Uterus (tissue), 4 donors: ENCODE measurements around the gene MAP7D2. TPM values are rescaled to one million over a fixed set of nuclear protein-coding genes. Genes with fewer than 3 reads are reported as not detected.

Experiments used
- DNase-seq, 2 donors: peaks; one replicate each; pipeline ENCODE4 v3.0.0-alpha.2; 2019 to 2020
- H3K27ac ChIP-seq, 2 donors: fragments of 200-600 bp; sonication (generic); 1 replicate in 1 of 2; 2 replicates in 1 of 2; pipeline ENCODE4 v1.5.1; 2016 to 2018
- H3K27me3 ChIP-seq, 2 donors: fragments of 200-600 bp; sonication (generic); one replicate each; pipeline ENCODE4 v1.5.1; 2018 to 2019; ENCODE audit warnings: control low read depth in 1 of 2
- H3K36me3 ChIP-seq, 2 donors: fragments of 200-600 bp; sonication (generic); one replicate each; pipeline ENCODE4 v1.5.1; 2019; ENCODE audit warnings: control low read depth in 1 of 2
- H3K4me1 ChIP-seq, 2 donors: fragments of 200-600 bp; sonication (generic); one replicate each; pipeline ENCODE4 v1.5.1; 2018 to 2019; ENCODE audit warnings: control low read depth in 1 of 2
- H3K4me3 ChIP-seq, 2 donors: fragments of 200-600 bp; sonication (generic); 1 replicate in 1 of 2; 2 replicates in 1 of 2; pipeline ENCODE4 v1.5.1; 2018 to 2019; ENCODE audit warnings: mild to moderate bottlenecking in 1 of 2
- H3K9me3 ChIP-seq, 2 donors: fragments of 200-600 bp; sonication (generic); one replicate each; pipeline ENCODE4 v1.5.1; 2019; ENCODE audit warnings: control low read depth in 1 of 2
- POLR2A ChIP-seq, 2 donors: fragments of 450-650 bp; IDR thresholded peaks; one replicate each; pipeline ENCODE4 v1.6.1; 2016; ENCODE audit warnings: antibody characterized with exemption in 2 of 2, mild to moderate bottlenecking in 1 of 2, moderate library complexity in 1 of 2
- intact Hi-C: fragments of 100-400 bp; cut with DNase I; formaldehyde crosslinking; loops from one replicate; pipeline ENCODE4 v1.15.1; 2023; ENCODE audit warnings: low total_unique reads
- total RNA-seq, 4 donors: library from RNA; depleted of rRNA in 3 of 4; stranded (reverse); fragments of >200 nt in 3 of 4; gene quantifications; one replicate each; pipeline versions ENCODE4 v1.1.0 to v1.2.4, GENCODE V29; 2014 to 2023
- TF ChIP-seq, protein P1 (sequence below), 4 experiments: fragments of 200-600 bp in 2 of 4; fragments of 450-650 bp in 2 of 4; sonication (generic) in 2 of 4; IDR thresholded peaks; one replicate each; pipeline ENCODE4 v1.5.1; 2016 to 2019; ENCODE audit warnings: antibody characterized with exemption in 4 of 4, mild to moderate bottlenecking in 2 of 4, moderate library complexity in 1 of 4
- donor health status: DM: yes; HTN: yes; CAD: no.

MAP7D2 gene
- total RNA-seq, 4 donors from 2014 or later, result 0.55 to 1.2 (median 0.88) TPM; not detected in 1

DNA sequence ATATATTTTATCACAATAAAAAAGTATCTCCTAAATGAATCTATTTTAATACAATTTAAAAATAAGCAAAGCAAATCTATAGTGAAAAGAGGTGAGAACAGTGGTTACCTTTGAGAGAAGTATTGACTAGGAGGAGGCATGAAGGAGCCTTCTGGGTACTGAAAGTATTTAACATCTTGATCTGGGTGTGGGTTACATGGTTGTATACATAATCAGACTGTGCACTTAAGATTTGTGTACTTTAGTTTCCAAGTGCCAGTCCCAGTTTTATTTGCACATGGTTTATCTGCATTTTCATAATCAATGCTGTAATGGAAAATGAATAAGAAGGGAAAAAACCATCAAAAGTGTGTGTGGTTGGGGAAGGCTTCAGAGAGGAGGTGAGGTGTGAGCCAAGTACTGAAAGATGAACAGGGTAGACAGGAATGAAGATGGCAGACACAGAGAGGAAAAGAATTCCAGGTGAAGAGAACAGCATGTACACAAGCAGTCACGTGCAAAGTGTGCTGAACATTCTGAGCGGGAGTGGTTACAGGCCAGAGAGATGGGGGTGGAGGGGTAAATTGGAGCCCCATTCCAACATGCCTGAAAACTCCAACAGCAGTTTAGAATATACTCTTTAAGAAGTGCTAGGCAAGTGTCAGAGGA lies 14.6 kb downstream of the MAP7D2 start:
- TF ChIP-seq POLR2A (IDR thresholded peaks at IDR 0.05), result no peak
- TF ChIP-seq, protein P1, sequence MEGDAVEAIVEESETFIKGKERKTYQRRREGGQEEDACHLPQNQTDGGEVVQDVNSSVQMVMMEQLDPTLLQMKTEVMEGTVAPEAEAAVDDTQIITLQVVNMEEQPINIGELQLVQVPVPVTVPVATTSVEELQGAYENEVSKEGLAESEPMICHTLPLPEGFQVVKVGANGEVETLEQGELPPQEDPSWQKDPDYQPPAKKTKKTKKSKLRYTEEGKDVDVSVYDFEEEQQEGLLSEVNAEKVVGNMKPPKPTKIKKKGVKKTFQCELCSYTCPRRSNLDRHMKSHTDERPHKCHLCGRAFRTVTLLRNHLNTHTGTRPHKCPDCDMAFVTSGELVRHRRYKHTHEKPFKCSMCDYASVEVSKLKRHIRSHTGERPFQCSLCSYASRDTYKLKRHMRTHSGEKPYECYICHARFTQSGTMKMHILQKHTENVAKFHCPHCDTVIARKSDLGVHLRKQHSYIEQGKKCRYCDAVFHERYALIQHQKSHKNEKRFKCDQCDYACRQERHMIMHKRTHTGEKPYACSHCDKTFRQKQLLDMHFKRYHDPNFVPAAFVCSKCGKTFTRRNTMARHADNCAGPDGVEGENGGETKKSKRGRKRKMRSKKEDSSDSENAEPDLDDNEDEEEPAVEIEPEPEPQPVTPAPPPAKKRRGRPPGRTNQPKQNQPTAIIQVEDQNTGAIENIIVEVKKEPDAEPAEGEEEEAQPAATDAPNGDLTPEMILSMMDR (IDR thresholded peaks at IDR 0.05), result no peak
- H3K36me3 ChIP-seq, result no peaks in the 10 kb centered on the region
- H3K9me3 ChIP-seq, result no peaks in the 10 kb centered on the region
- no peak overlapping the region for H3K27ac ChIP-seq
- H3K4me3 ChIP-seq, result no peak overlapping the region
- H3K4me1 ChIP-seq, result no peaks in the 10 kb centered on the region
- no peaks in the 10 kb centered on the region for H3K27me3 ChIP-seq
- DNase-seq, result no peak
- intact Hi-C loops, result no loop called here

DNA sequence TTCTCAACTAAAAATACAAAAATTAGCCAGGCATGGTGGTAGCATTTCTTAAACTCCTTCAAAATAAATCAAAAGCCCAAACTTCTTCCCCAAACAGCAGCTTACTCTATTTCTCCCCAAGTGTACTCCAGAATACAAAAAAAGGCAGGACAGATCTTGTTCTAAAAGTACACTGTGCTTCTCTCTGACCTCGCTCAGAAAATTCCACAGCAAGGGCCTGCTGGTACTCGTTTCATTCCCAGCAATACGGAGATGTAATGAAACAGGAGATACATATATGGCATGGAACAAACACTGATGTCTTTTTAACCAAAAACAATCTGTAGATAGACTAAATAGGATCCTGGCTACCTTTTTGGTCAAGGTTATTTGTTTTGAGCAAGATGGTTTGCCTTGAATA lies 25.2 kb downstream of the MAP7D2 start:
- Histone ChIP-seq H3K36me3 (no peaks in the 10 kb centered on the region), H3K9me3 (no peaks in the 10 kb centered on the region), H3K27me3 (no peaks in the 10 kb centered on the region), H3K4me1 (no peaks in the 10 kb centered on the region), H3K4me3 (no peak overlapping the region), H3K27ac (no peak overlapping the region)
- no peak for DNase-seq
- intact Hi-C loops, result no loop called here
- TF ChIP-seq, protein P1 (IDR thresholded peaks at IDR 0.05), result no peak
- TF ChIP-seq POLR2A (IDR thresholded peaks at IDR 0.05), result no peak

DNA sequence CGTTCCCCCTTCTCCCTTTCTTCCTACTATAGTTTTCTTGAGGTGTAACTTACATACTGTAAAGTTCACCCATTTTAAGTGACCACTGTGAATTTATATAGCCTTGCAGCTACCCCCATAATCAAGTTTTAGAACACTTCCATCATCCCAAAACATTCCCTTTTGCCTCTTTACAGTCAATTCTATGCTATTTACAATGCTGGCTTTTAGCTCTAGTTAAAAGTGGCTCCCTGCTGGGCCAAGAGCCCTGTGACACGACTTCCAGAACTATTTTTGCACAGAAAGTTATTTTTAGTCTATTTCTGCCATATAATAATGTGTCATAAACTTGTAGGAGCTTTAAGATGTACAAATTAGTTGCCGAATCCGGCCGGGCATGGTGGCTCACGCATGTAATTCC lies 26.9 kb downstream of the MAP7D2 start:
- H3K9me3 ChIP-seq, result no peaks in the 10 kb centered on the region
- H3K36me3 ChIP-seq, result no peaks in the 10 kb centered on the region
- H3K27ac ChIP-seq, result no peak overlapping the region
- no peaks in the 10 kb centered on the region for H3K4me1 ChIP-seq
- H3K4me3 ChIP-seq, result no peak overlapping the region
- H3K27me3 ChIP-seq, result no peaks in the 10 kb centered on the region
- TF ChIP-seq, protein P1 (IDR thresholded peaks at IDR 0.05), result no peak
- TF ChIP-seq POLR2A (IDR thresholded peaks at IDR 0.05), result no peak
- intact Hi-C loops, result no loop called here
- no peak for DNase-seq

DNA sequence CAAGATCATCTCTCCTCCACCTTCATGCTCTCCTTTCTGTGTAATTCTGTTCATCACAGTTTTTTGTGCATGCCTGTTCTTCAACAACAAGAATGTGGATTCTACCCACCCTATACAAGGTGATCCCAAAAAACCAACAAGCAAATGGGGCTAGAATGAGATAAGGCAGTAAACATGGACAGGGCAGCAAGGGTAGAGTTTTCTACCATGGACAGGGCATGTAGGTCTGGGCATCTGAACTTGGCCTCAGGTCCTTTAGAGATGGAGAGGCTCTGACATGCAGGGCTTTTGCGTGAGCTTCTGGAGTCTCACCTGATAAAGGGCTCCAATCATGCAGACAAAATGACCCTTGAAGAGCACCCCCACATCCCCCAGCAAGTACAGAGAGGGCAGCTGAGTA lies 36.4 kb downstream of the MAP7D2 start:
- H3K27me3 ChIP-seq, result no peaks in the 10 kb centered on the region
- H3K36me3 ChIP-seq, result no peaks in the 10 kb centered on the region
- TF ChIP-seq, protein P1 (IDR thresholded peaks at IDR 0.05), result no peak
- no peak for TF ChIP-seq POLR2A (IDR thresholded peaks at IDR 0.05)
- intact Hi-C loops, result no loop called here
- H3K27ac ChIP-seq, result no peak overlapping the region
- H3K4me3 ChIP-seq, result no peak overlapping the region
- H3K4me1 ChIP-seq, result no peaks in the 10 kb centered on the region
- H3K9me3 ChIP-seq, result no peaks in the 10 kb centered on the region
- no peak for DNase-seq

DNA sequence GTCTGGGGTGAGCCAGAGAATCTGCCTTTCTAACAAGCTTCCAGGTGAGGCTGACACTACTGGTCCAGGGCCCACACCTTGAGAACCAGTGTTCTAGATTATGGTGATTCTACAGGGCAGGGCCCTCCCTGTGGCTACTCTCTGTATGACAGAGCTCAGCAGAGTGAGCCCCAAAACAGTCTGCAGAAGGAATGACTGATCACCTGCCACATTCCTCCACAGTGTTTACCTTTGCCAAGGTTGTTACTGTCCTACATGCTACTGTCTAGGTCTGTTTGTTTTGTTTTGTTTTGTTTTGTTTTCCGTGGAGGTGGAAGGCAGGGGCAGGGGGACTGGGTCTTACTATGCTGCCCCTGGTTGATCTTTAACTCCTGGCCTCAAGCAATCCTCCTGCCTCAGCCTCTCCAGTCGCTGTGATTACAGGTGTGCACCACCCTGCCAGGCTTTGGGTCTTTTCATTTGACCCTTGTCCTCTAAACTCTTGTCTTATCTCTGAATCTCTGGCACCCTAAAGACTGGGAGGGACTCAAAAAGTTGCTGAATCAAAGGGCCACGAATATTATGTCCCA lies 45.1 kb downstream of the MAP7D2 start:
- intact Hi-C loops, result no loop called here
- H3K4me3 ChIP-seq, result no peak overlapping the region
- no peak overlapping the region for H3K27ac ChIP-seq
- H3K27me3 ChIP-seq, result no peaks in the 10 kb centered on the region
- TF ChIP-seq POLR2A (IDR thresholded peaks at IDR 0.05), result no peak
- TF ChIP-seq, protein P1 (IDR thresholded peaks at IDR 0.05), result no peak
- no peak for DNase-seq
- H3K9me3 ChIP-seq, result no peaks in the 10 kb centered on the region
- H3K36me3 ChIP-seq, result no peaks in the 10 kb centered on the region
- H3K4me1 ChIP-seq, result peaks cover 0 to 3% of the 10 kb centered on the region in 2 donors
